Measurements from ENCODE around the gene CELA2B. TPM values are rescaled to one million over a fixed set of nuclear protein-coding genes. Genes with fewer than 3 reads are reported as not detected.
"Not testable (repeated sequence)": the region's sequence is repeated elsewhere in the genome, so short reads cannot be mapped to it uniquely, and the experiment has no call there.

The CELA2B gene
- total RNA-seq, 4 donors from 2014 or later, result not detected

DNA sequence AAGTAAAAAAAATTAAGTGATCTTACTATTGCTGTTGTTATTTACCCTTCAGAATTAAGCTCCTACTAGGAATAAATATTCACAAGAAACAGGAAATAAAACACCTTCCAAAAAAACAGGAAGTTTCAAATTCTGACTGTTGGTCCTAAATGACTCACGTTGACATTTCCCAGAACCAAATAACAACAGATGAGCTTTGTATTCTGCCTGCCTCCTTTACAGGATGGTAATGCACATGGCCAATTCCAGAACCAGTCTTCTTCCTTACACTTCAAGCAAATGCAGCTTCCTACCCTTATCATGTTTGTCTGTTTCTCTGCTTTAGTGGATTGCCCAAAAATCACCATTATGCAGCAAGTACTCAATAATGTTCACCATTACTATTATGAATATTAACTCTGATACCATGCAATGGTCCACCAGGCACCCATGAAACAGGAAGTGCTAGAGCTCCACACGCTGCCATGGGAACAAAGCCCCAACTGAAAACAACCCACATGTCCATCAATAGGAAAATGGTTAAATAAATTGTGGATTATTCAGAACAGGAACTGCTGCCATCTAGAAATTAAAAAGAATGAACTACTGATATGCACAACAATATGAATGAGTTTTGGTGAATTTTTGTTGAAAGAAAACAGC, 39.2 kb downstream of the CELA2B start:
- WGBS, result 54% methylated on average over 2 of the region's 2 CpGs
- H3K9me3 ChIP-seq, result no peaks in the 10 kb centered on the region
- no peak overlapping the region for H3K27ac ChIP-seq (replicated peaks in 1 of 4)
- peaks cover 6 to 51% (median 31%) of the 10 kb centered on the region in 4 donors for H3K36me3 ChIP-seq
- no peaks in the 10 kb centered on the region for H3K27me3 ChIP-seq
- no peak overlapping the region for H3K4me3 ChIP-seq
- DNase-seq (ENCODE audit: extremely low spot score), result no peak
- intact Hi-C loops (cut with DNase I), result no loop called here
- TF ChIP-seq POLR2AphosphoS5 (IDR thresholded peaks at IDR 0.05) (no peak), POLR2A (IDR thresholded peaks at IDR 0.05; ENCODE audit: low read depth) (no peak)
- peaks cover 0 to 4% (median 1%) of the 10 kb centered on the region in 4 donors for H3K4me1 ChIP-seq

DNA sequence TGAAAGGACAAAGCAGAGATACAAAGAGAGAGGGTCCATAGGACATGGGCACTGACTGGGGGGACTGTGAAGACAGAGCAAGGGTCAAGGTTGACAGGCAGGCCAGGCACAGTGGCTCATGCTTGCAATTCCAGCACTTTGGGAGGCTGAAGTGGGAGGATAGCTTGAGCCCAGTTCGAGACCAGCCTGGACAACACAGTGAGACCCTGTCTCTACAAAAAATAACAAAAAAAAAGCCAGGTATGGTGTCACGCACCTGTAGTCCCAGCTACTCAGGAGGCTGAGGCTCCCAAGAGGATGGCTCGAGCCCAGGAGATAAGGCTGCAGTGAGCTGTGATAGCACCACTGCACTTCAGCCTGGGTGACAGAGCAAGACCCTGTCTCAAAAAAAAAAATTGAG, 43.7 kb downstream of the CELA2B start:
- TF ChIP-seq EP300 (IDR thresholded peaks at IDR 0.05) (no peak), POLR2AphosphoS5 (IDR thresholded peaks at IDR 0.05) (no peak), POLR2A (IDR thresholded peaks at IDR 0.05; ENCODE audit: low read depth) (no peak)
- TF ChIP-seq, protein P1, sequence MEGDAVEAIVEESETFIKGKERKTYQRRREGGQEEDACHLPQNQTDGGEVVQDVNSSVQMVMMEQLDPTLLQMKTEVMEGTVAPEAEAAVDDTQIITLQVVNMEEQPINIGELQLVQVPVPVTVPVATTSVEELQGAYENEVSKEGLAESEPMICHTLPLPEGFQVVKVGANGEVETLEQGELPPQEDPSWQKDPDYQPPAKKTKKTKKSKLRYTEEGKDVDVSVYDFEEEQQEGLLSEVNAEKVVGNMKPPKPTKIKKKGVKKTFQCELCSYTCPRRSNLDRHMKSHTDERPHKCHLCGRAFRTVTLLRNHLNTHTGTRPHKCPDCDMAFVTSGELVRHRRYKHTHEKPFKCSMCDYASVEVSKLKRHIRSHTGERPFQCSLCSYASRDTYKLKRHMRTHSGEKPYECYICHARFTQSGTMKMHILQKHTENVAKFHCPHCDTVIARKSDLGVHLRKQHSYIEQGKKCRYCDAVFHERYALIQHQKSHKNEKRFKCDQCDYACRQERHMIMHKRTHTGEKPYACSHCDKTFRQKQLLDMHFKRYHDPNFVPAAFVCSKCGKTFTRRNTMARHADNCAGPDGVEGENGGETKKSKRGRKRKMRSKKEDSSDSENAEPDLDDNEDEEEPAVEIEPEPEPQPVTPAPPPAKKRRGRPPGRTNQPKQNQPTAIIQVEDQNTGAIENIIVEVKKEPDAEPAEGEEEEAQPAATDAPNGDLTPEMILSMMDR (IDR thresholded peaks at IDR 0.05), result no peak
- Histone ChIP-seq H3K27me3 (no peaks in the 10 kb centered on the region), H3K9me3 (no peaks in the 10 kb centered on the region), H3K4me3 (no peak overlapping the region), H3K36me3 (peaks cover 0 to 25% (median 17%) of the 10 kb centered on the region in 4 donors), H3K4me1 (peaks cover 11 to 14% (median 13%) of the 10 kb centered on the region in 4 donors), H3K27ac (replicated peaks in 1 of 4) (no peak overlapping the region)
- DNase-seq (ENCODE audit: extremely low spot score), result no peak
- 90% methylated on average over 3 of the region's 3 CpGs for WGBS
- intact Hi-C loops (cut with DNase I), result no loop called here

DNA sequence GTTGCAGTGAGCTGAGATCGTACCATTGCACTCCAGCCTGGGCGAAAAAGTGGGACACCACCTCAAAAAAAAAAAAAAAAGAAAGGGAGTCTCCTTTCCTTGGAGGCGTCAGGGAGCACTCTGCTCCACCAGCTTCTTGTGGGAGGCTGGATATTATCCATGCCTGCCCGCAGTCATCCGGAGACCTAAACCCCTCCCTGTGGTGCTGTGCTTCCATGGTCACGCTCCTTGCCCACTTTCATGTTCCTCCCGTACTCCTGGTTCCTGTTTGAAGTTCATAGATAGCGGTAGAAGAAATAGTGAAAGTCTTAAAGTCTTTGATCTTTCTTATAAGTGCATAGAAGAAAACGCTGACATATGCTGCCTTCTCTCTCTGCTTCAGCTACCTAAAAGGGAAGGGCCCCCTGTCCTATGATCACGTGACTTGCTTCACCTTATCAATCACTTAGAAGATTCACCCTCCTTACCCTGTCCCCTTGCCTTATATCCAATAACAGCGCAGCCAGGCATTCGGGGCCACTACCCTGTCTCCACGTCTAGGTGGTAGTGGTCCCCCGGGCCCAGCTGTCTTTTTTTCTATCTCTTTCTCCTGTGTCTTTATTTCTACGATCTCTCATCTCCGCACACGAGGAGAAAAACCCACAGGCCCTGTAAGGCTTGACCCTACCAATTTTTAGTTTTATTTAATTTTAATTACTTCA, 45.5 kb downstream of the CELA2B start:
- intact Hi-C loops (cut with DNase I); DNase-seq (ENCODE audit: extremely low spot score); H3K27ac ChIP-seq (replicated peaks in 1 of 4): not testable (repeated sequence)

DNA sequence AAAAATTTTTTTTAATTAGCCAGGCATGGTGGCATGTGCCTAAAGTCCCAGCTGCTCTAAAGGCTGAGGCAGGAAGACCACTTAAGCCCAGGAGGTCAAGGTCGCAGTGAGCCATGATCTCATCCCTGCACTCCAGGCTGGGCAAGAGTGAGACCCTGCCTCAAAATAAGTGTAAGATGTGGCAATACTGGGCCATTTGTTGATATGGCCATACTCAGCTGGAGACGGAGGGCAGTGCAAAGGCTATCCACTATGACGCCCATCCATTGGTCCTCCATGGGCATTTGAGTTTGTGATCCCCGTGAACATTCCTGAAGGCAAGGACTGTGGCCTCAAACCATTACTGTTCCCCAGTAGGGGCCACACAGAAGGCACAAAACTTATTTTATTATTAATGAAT, 46.6 kb downstream of the CELA2B start:
- TF ChIP-seq EP300 (IDR thresholded peaks at IDR 0.05) (no peak), POLR2AphosphoS5 (IDR thresholded peaks at IDR 0.05) (no peak), POLR2A (IDR thresholded peaks at IDR 0.05; ENCODE audit: low read depth) (no peak)
- TF ChIP-seq, protein P1 (IDR thresholded peaks at IDR 0.05), result no peak
- no peaks in the 10 kb centered on the region for H3K27me3 ChIP-seq
- peak overlapping the region in 2 of 4 donors; percentile 96 to 97 for H3K27ac ChIP-seq (replicated peaks in 1 of 4)
- peaks cover 23 to 32% (median 32%) of the 10 kb centered on the region in 4 donors for H3K4me1 ChIP-seq
- WGBS, result 96% methylated on average over 3 of the region's 4 CpGs
- intact Hi-C loops (cut with DNase I), result no loop called here
- no peaks in the 10 kb centered on the region for H3K9me3 ChIP-seq
- H3K36me3 ChIP-seq, result peaks cover 0 to 7% (median 4%) of the 10 kb centered on the region in 4 donors
- no peak for DNase-seq (ENCODE audit: extremely low spot score)
- H3K4me3 ChIP-seq, result no peak overlapping the region

More for the DNA sequence above, 45.5 kb downstream of the CELA2B start:
- 84% methylated on average over 17 of the region's 17 CpGs for WGBS
- not testable (repeated sequence) for H3K9me3 ChIP-seq, H3K27me3 ChIP-seq, H3K4me3 ChIP-seq
- Histone ChIP-seq H3K4me1 (peaks cover 19 to 27% (median 26%) of the 10 kb centered on the region in 4 donors), H3K36me3 (peaks cover 0 to 19% (median 14%) of the 10 kb centered on the region in 4 donors)

DNA sequence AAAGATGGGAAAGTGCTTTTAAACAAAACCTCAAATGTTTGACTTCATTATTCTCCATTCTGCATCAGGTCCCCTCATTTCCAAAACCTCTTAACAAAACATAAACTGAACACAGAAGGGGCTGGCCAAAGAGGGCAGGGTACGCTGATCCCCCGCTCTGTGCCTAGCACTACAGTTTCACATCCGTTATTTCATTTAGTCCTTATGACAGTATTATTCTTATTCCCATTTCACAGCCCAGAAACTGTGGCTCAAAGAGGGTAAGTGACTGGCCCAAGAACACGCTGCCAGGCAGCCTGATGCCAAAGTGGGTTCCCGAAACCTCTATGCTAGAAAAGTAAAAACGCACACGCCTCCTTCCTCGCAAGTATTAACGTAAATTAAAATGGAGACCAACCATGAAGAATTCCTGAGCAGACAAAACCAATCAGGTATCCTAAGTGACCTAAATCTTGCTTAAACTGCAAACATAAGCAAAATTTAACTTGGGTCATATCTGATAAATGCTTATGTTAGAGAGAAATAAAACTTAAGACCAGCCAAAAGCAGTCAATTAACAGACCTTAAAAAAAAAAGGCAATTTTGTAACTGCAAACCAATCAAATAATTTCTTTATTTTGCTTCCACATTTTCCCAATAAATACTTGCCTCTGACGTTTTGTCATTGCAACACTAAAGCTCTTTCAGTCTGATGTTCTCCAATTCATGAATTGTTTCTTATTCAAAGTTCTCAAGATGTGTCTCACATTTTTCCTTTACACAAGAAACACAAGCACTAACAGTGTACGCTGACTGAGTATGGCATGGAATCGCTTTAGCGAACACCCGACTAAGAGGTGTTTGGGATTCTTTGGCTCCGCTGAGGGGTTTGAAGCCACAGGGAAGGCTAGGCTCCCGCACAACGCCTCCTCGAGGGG, 47.5 kb downstream of the CELA2B start:
- Histone ChIP-seq H3K9me3 (no peaks in the 10 kb centered on the region), H3K27ac (replicated peaks in 1 of 4) (peak overlapping the region; percentile 92 to 97 (median 96)), H3K27me3 (no peaks in the 10 kb centered on the region), H3K36me3 (no peaks in the 10 kb centered on the region), H3K4me1 (peaks cover 26 to 40% (median 40%) of the 10 kb centered on the region in 4 donors), H3K4me3 (peak overlapping the region; percentile 64 to 97 (median 82))
- DNase-seq (ENCODE audit: extremely low spot score), result no peak
- no peak for TF ChIP-seq EP300 (IDR thresholded peaks at IDR 0.05)
- TF ChIP-seq POLR2AphosphoS5 (IDR thresholded peaks at IDR 0.05), result no peak
- TF ChIP-seq POLR2A (IDR thresholded peaks at IDR 0.05; ENCODE audit: low read depth), result no peak
- TF ChIP-seq, protein P1 (IDR thresholded peaks at IDR 0.05), result no peak
- intact Hi-C loops (cut with DNase I), result no loop called here
- 54% methylated on average over 14 of the region's 18 CpGs for WGBS

Data from esophagus muscularis mucosa (tissue), 4 donors.